GM18520 (cell line): Measurements from ENCODE around the gene PCGF3.
"Not testable (repeated sequence)": the region's sequence is repeated elsewhere in the genome, so short reads cannot be mapped to it uniquely, and the experiment has no call there.

Experiments used
- ATAC-seq: cut with Tn5 transposase; IDR thresholded peaks from one replicate; pipeline ENCODE4 v1.9.1; 2021; ENCODE audit not compliant: unreplicated experiment

Gene PCGF3

GRCh38 chr4:722851-723360 is 17.3 kb downstream of the PCGF3 start:
- ATAC-seq, result no peak

GRCh38 chr4:723751-724530 is 18.3 kb downstream of the PCGF3 start:
- ATAC-seq, result no peak

GRCh38 chr4:725391-726234 is 20.0 kb downstream of the PCGF3 start:
- ATAC-seq, result no peak

- no peak for ATAC-seq
Measured at GRCh38 chr4:726235-726787, 20.7 kb downstream of the PCGF3 start.

DNA sequence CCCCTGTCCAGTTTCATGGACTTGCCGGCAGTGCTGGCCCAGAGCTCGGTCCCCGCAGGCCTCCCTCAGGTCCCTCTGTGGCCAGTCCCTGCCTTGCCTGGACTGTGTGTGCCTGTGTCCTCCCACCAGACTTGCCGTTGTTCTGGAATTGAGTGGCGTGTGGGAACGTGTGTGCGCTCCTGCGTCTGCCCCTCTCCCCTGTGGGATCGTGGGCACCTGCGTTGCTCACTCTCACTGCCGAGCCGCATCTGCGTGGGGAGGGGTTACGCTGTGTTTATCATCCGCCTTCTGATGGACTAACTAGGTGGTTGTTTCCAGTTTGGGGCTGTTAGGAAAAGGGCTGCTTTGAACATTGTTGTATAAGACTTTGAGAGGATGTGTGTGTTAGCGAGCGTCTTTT is 21.2 kb downstream of the PCGF3 start:
- no peak for ATAC-seq

GRCh38 chr4:727576-727975 is 21.9 kb downstream of the PCGF3 start:
- ATAC-seq, result no peak

DNA sequence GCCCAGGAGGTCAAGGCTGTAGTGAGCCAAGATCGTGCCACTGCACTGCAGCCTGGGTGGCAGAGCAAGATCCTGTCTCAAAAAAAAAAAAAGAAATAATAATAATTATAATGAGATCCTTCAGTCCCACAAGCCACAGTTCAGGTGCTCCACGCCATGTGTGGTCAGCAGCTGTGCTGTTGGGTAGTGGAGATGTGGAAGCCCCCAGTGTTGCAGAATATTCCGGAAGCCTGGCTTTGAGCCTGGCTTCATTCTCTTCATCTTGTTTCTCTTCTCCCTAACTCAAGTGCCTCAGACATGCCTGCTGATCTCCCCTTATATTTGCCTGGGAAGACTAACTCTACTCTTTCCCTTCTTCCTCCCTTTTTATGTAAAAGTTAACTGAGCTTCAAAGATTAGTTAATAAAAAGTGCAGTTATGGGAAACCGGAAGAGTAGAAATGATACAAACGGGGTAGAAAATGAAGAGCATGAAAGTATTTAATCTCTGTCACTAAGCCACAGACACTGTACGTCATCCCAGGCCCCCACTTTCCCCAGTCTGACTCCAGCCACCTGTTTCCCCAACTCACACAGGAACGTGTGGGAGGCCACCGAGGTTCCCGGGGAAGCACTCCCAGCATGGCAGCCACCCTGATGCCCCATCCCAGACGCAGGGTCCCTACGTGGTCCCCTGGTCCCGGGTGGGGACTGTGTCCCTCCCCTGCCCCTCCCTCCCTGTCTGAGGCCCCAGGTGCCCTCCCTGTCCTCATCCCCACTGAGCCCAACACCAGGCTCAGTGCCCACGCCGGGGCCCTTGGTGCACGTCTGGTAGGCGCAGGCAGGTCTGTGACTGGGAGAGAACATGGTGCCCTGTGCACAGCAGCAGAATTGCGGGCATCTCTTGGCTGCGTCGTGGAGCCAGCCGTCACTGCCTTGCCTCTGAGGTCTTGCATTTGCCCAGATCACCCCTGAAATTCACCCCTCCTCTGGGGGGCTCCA is 24.0 kb downstream of the PCGF3 start:
- no peak for ATAC-seq

DNA sequence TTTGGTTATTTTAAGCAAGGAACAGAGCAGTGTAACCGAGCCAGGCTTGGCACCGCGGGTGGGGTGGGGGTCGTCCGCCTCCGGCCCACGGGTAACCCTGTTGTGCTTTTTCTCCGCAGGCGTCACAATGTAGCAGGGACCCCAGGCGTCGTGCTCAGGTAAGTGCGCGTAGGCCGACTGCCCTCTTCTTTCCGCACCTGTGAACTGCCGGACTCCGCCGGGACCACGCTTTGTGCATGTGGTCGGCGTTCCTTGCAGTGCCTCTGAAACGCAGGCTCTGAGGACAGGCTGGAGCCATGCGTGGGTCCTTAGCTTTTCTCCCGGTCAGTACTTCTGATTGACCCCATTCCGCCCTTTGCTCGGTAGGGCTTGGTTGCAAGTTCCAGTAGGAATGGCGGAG is 24.9 kb downstream of the PCGF3 start:
- no peak for ATAC-seq

- ATAC-seq, result not testable (repeated sequence)
Measured at GRCh38 chr4:730946-731904, 25.6 kb downstream of the PCGF3 start.

GRCh38 chr4:731954-732353 is 26.3 kb downstream of the PCGF3 start:
- not testable (repeated sequence) for ATAC-seq

DNA sequence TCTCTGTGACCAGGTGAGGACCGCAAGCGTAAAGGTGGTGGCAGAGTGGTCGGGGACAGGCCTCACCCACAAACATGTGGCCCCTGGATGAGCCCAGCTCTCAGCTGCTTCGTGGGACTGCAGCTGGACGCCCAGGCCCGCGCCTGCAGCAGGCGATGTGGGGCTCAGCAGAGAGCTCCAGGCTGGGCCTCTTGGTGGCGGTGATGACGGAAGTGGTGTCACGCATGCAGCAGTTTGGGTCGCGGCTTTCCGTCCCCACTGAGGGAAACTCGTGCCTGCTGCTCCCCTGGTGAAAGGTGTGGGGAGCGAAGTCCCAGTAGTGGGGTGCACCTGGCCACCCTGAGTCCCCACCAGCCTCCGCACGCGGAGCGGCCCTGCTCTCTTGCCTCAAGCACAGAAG is 26.9 kb downstream of the PCGF3 start:
- ATAC-seq, result no peak

DNA sequence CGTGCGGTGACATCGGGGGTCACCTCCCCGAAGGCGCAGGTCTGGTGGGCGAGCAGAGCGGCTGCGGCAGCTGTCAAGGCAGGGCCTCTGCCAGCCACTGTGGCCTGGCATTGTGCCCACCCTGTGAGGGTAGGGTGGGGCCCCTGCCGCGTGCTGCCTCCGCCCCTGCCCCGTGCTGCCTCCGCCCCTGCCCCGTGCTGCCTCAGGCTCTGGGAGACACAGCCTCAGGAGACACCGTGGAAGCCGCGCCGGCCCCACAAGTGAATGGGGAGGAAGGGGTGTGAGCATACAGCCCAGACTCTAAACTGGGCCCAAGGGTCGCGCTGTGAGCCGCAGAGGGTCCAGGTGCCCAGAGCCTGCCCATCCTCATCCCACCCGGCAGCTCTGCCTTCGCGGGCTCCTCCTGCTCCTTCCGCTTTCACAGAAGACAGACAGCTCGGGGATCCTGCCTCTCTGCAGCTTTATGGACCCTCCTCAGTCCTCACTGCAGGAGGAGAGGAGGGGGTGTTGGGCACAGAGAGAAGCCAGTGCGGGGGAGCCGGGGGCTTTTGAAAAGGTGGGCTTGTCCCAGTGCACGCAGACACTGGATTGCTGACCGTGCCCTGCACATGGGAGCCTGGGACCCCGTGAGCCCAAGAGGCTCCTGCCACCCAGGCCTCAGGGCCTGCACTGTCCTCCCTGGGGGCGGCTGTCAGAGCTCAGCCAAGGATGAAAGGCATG is 27.4 kb downstream of the PCGF3 start:
- no peak for ATAC-seq

- ATAC-seq, result no peak
Measured at GRCh38 chr4:733631-733980, 28.0 kb downstream of the PCGF3 start.

- no peak for ATAC-seq
Measured at GRCh38 chr4:734075-734474, 28.4 kb downstream of the PCGF3 start.

GRCh38 chr4:734951-735350 is 29.3 kb downstream of the PCGF3 start:
- ATAC-seq, result no peak

DNA sequence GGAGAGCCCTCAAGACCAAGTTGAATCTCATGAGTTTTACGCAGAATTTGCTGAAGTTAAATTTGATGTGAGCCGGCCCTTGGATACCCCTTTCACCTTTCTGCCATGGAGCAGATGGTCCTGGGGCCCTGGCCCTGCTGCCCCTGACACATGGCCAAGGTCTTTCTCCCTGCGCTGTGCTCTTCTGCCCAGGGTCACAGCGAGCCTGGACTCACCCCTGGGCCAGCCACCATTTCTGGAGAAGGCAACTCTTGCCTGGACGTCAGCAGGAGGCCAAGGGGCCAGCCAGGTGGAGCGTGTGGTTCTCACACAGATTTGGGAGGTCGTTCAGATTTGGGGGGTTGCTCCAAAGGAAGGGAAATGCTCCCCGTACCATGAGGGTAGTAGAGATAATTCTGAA is 30.0 kb downstream of the PCGF3 start:
- ATAC-seq, result no peak

- ATAC-seq, result not testable (repeated sequence)
Measured at GRCh38 chr4:736561-736960, 30.9 kb downstream of the PCGF3 start.

DNA sequence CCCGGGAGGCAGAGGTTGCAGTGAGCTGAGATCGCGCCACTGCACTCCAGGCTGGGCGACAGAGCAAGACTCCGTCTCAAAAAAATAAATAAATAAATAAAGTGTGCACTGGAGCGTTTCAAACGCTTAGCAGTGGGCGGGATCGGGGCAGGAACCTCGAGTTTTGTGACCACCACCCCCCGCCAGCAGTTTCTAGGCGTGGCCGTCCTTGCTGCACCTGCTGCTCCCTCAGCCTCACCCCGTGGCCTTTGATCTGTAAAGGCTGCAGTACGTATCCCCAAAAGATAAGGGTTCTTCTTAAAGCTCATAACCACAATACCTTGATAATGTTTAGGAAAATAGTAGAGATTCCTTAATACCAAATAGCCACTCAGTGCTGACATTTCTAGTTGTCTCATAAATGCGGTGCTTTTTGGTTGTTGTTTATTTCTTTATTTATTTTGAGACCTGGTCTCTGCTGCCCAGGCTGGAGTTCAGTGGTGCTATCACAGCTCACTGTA is 33.2 kb downstream of the PCGF3 start:
- ATAC-seq, result no peak

DNA sequence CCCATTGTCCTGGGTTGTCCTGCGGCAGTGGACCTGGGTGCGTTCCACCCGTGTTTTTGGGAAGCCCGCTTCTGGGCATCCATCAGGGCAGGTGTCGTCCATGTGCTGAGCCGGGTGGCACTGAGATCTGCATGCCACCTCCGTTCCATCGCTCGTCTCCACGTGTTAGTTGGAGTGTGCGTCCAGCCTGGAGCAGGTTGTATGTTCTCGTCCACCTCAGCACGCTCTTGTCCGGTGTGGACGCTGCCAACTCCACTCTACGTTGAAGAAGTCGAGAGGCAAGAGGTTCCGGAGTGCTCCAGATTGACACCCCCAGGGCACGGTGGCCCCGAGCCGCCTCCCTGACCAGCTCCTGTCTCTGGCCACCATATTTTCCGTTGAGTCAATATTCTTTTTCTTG is 33.9 kb downstream of the PCGF3 start:
- ATAC-seq, result no peak
